ENCODE results near the gene TMEM109.

GRCh38 chr11:60938500-60938899 lies 24.5 kb downstream of the TMEM109 start:
- TF ChIP-seq CTCF (tag by site-specific recombination; IDR thresholded peaks at IDR 0.05) (no peak), ZFP37 (tag by site-specific recombination; IDR thresholded peaks at IDR 0.05) (no peak), OVOL3 (tag by site-specific recombination; IDR thresholded peaks at IDR 0.05) (no peak), ZNF521 (tag by site-specific recombination; IDR thresholded peaks at IDR 0.05) (no peak), ZNF121 (tag by site-specific recombination; IDR thresholded peaks at IDR 0.05) (no peak), ATF2 (tag by site-specific recombination; IDR thresholded peaks at IDR 0.05; ENCODE audit: low read depth) (no peak), ZNF114 (tag by site-specific recombination; IDR thresholded peaks at IDR 0.05) (no peak), ZBTB17 (tag by site-specific recombination; IDR thresholded peaks at IDR 0.05) (no peak), ZSCAN30 (tag by site-specific recombination; IDR thresholded peaks at IDR 0.05) (no peak), ZNF747 (tag by site-specific recombination; IDR thresholded peaks at IDR 0.05) (no peak), ZNF530 (tag by site-specific recombination; IDR thresholded peaks at IDR 0.05; ENCODE audit: low read depth) (no peak), TSHZ1 (tag by site-specific recombination; IDR thresholded peaks at IDR 0.05; ENCODE audit: borderline replicate concordance) (no peak), ZBTB11 (tag by site-specific recombination; conservative IDR thresholded peaks at IDR 0.05; ENCODE audit: low read depth) (no peak)

Data from HEK293 (cell line).